ENCODE data around the gene PITX3.
"Not testable (repeated sequence)": the region's sequence is repeated elsewhere in the genome, so short reads cannot be mapped to it uniquely, and the experiment has no call there.

Gene PITX3

DNA sequence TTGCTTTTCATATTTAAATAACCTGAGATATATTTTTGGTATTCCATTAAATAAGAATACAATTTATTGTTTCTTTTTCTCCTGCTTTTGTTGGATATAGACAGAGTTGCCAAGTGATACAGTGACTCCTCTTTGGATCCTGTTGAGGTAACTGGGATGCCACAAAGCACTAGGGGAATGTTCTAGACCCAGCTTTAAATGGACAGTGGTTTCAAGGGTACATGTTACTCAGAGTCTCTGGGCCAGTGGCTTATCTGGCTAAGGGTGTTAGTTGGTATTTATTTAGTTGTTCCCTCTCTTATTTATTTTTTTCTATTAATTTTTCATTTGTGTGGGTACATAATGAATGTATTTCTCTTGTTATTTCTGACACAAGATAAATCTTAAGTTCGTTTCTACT lies 13.1 kb upstream of the PITX3 start:
- DNase-seq, result no peak

DNA sequence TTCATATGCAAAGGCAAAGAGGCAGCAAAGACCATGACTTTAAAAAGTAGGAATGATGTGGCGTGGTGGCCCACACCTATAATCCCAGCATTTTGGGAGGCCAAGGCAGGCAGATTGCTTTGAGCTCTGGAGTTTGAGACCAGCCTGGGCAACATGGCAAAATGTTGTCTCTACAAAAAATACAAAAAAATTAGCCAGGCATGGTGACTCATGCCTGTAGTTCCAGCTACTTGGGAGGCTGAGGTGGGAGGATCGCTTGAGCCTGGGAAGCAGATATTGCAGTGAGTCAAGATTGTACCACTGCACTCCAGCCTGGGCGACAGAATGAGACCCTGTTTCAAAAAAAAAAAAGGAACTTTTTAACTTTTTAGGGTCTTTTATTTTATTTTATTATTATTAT lies 11.2 kb upstream of the PITX3 start:
- DNase-seq, result not testable (repeated sequence)

DNA sequence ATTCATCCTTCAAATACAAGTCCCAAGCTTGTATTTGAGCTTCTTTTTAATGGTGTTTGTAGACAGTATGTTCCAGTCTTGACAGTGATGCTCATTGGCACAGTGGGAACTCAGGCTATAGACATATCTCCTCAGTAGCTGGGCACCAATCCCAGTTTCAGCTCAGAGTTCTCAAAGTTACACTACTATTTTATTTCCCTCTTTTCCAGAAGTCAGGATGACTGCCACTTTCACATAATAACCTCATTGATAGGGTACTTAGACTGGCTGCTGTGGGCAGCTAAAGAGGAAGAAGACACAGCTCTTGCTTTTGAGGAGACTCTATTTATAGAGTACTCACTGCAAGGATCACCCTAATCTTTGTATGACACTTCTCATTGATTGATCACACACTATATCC lies 6.4 kb upstream of the PITX3 start:
- DNase-seq, result no peak

DNA sequence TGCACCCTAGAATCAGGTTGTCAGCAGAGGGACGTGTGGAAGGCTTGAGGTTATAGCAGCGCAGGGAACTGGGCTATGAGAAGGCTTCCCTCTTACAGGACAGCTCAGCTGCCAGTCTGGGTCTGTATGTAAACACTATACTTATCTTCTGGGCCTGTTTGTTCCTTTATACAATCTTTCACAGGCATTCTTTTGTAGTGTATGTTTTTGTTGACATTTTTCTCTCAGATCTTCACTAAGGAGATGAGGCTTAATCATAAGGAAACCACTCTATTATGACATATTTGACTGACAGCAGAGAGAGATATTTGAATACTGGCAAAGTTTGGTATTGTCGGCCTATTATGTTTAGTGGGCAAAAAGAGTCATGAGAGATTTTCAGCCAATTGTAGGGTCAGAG lies 4.9 kb upstream of the PITX3 start:
- DNase-seq, result no peak

DNA sequence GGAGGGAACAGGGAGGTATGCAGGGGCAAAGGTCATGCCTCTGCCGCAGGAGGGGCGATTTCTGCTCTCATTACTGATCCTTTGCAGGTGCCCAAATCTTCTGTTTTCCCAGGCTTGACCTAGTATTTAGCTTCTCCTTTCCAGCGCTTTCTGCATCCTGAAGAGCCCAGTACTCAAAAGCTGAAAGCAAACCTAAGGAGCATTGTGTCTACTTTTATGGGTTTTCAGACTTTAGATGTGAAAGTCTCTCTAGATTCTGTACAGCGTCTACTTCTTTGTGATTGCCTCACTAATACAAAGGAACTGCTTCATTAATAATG lies 4.6 kb upstream of the PITX3 start:
- DNase-seq, result no peak

DNA sequence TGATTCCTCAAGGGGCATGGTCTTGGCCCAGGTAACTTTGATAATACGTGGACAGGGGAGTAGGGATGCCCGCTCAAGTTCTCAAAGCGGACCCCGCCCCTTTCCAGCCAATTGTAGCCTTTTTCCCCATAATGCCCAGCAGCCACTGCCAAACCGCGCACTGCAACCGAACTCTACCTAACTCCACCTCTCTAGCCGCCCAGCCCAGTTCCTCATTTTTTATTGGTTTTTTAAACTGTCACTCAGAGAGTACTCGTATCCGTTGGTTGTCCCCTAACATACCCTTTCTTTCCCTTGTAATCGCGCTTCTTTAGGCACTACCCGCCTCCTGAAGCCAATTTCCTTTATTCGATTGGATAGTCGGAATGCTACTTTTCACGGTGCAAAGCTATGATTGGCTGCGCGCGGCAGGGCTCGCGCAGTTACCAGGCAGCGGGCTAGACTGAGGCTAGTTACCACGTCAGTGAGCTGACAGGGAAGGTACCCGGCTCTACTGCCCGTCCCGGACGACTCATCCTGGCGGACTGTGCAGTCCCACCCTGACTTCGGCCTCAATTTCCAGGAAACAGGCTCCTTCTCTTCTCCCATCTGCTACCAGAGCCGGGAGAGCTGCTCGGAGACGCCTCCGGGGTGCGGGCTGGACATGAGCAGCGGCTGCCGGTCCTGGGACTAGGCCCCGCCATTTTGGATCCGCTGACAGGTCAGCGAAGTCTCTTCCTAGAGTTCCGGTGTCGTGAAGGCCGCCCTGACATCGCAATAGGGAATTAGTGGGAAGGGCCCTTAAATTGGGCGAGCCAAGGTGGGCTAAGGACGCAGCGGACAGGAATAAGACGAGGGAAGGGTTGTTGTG lies 4.0 kb upstream of the PITX3 start, which contains the start of gene GBF1:
Gene GBF1, plus strand, starts transcription at position 451 of the 850 bp plus-strand sequence. CDS start 13,407 bp downstream, outside the sequence.
- peak; percentile 100 for DNase-seq

DNA sequence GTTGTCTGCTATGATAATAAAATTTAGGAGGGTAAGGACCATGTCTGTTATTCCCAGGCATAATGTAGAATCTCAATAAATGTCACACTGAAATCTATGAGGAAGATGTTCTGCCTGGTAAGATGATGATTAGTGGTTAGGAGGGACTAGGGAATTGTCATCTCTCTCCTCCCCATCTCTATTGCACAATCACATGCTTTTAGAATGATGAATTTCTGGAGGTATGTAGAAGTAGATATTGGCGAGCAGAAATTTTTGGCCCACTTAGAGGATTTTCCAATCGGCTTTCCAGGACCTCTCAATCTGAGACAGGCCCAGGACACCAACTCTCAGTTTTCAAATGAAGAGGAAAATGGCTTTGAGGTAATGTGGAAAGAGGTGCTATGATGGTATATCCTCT lies 2.0 kb upstream of the PITX3 start:
- DNase-seq, result no peak

DNA sequence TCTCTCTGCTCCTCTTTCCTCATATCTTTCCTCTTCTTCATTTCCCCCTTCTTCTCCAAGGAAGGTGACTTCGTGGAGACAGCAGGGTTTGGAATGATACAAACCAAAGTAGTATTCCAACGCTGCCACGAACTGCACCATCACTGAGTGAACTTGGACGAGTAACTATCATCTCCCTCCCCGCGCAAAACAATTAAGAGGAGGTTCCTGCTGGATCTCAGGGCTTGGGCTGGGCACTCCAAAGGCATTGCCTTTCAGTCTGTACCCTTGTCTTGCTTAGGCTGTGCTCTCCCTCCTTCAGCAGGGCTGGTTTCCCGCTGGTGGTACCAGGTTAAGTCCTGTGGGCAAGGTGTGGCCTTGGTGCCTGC lies 790 bp upstream of the PITX3 start:
- no peak for DNase-seq

DNA sequence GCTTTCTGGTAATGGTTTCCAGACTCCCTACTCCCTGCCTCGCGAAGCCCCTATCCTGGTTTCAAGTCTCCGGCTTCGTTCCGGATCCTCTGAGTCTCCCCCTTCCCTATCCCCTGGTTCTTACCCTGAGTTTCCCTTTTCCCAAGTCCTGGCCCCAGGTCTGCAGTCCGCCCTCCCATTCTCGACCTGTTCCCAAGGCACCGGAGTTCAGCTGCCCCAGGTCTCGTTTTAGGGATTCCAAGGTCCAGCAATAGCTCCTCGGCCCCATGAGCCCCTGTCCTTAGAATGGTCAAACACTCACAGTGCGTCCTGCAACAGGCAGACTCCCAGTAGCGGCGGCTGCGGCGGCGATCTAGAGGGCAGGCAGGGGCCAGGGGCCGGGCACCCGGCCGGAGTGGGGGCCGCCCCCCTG lies 274 bp downstream of the PITX3 start:
- DNase-seq, result no peak

DNA sequence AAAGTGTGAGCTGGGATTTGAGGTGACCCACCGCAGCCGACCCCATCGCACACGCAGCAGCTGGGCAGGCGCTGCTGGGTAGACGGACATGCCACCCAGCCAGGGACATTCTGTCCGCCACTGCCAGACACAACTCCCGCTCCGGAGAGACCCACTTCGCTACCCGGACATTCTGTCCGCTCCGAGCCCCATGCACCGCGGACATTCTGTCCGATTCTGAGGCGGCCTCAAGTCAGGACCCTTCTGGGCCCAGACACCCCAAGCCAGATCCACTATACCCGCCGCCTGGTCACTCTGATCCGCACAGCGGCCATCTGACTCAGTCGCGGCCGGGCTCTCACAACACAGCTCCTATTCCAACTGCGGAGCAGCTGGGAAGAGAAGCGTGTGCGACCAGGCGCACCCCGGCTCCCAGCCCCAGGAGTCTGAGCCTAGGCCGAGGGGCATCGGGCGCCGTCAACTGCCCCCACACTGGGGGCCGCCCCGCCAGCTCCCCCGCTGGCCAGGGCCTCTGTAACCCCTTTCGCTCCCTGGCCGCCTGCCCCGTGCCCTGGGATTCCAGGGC lies 763 bp downstream of the PITX3 start:
- DNase-seq, result no peak

DNA sequence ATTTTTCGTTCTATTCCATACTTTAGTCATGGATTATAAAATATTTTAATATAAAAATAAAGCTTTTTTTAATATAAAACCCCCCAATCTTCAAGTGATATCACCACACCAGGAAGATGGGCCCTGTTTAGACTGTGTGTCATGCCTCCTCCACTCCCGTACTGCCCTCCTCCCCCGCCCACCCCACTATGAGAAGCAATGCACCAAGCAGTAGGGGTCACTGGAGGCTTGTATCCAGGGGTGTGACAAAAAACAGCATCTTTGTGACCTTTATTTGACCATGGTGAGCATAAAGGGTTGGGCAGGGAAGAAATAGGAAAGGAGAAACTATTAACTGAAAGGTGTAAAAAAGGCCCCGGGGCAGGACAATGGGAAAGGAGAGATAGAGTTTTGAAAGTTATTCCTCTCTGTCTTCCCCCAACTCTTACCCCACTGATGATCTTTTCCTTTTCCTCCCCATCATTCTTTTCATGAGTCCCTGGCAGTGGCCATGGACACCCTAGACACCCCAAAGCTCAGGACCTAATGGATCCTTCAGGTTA lies 3.5 kb downstream of the PITX3 start:
- DNase-seq, result no peak

DNA sequence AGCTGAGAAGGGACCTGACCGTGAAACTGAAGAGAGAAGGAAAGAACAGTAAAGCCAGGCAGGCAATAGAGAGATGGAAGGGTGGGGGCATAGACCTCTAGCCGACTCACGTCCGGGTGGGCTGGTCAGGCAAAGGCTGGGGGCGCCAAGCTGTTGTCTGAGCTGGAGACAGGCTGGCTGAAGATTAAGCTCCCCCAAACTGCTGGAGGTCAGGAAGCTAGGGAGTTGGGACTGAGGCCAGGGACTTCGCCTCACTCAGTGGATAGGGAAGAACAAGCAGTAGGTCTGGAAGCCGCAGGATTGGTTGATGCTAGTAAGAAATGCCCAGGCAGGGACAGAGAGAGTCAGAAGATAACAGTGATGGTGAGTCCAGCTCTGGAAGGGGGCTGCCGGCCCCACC lies 5.3 kb downstream of the PITX3 start:
- DNase-seq, result no peak

DNA sequence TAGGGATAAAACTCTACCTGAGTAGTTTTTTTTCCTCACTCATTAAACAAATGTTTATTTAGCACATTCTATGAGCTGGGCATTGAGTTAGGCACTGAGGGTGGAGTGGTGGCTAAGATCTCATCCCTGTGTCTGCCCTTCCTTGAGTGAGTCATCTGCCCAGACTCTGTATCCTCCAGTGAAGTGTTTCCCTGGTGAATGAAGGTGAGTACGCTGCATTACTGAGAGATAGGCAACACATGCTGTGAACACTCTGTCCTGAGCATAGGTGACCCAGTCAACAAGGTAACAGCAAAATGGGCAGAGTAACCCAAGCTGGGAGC lies 5.8 kb downstream of the PITX3 start:
- no peak for DNase-seq

DNA sequence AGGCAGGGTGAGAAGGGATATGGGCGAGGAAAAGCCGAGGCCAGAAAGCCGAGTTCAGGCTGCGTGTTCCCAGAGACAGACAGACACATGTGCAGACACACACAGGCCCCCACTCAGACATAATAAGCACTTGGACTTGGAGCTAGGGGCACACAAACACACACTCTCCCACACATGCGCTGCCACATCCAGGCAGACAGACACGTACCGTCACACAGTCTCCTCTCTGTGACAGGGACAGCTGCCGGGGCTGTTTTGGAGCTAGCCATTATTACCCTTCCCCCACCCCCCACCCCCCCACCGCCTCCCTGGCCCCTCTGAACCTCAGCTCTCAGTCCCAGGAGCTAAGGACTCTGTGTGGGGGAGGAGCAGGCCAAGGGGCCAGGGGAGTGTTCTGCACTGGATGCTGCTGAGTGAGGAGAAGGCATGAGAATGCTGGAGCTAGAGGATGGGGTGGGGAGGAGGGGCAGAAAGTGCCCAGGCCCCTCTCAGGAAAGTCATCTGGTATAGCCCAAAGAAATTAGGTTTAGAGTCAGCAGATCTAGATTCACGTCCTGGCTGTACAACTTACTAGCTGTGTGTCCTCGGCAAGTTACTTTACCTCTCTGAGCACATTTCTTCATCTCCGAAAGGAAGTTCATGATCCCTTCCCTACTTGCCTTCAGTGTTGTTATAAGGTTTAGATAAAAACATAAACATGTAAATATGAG lies 6.3 kb downstream of the PITX3 start:
- DNase-seq, result no peak

DNA sequence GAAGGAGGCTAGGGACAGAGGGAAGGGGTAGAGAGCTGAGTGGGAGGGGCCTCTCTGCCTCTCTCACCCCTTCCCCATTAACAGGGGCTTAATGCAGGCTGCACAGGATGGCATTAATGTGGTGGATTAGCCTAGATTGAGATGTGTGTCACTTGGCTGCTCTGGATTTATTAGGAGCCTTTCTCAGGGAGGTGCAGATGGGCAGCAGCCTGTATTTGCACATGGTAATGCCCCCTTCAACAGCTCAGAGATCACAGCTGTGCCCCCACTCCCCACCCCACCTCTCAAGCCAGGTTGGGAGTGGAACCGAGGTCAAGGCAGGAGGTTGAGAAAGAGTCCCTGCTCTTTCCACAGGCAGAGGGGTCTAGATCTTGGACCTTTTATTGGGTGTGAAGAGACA lies 7.3 kb downstream of the PITX3 start:
- no peak for DNase-seq

DNA sequence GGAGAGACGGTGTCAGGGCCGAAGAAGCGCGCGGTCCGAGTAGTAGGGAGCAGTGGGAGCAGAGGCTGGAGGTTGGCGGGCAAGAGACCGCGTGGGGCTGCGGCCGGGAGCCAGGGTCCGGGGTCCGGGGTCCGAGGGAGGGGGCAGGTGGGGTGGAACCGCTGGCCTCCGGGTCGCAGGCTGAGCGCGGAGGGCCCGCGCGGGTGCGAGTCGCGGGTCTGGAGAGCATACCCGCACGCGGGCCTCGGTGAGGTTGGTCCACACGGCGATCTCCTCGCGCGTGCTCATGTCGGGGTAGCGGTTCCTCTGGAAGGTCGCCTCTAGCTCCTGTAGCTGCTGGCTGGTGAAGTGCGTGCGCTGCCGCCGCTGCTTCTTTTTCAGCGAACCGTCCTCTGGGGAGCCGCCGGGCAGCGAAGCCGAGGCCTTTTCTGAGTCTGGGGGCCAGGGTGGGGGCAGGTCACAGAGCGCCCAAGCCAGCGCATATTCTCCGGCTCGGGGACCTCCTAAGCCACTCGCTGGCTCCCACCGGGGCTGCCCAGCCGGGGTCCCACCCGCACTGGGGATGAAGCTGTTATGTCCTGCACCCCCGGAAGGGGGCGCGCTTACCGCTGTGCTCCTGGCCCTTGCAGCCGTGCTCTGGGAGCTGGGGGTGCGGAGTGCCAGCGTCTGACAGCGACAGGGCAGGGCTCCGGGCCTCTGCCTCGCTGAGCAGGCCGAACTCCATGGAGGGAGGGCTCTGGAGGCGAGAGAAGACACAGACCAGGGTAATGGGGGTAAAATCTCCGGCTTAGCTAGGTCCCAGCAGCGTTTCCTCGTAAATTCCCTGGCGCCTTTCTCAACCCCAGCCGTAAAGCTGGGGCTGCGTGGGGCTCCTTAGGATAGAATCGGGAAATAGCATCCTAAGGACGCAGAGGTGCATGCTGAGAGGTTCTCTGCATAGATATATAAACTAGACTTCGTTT lies 9.7 kb downstream of the PITX3 start:
- DNase-seq, result peak; percentile 64

DNA sequence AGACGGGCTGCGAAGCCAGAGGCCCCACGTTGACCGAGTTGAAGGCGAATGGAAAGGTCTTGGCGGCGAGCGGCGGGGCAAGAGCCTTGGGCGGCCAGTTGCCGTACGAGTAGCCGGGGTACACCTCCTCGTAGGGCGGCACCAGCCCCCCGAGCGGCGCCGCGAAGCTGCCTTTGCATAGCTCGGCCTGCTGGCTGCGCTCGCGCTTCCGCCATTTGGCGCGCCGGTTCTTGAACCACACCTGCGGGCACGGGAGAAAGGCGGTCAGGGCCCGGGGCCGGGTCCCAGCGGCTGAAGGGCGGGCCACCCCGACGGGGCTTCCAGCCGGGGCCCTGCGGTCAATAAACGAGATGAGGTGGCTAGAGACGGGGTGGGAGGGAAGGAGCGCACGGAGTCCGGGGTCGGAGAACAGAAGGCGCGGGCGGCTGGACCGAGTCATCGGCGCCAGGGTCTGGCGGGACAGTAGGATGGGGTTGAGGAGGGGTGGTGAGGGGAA lies 10.4 kb downstream of the PITX3 start:
- no peak for DNase-seq

DNA sequence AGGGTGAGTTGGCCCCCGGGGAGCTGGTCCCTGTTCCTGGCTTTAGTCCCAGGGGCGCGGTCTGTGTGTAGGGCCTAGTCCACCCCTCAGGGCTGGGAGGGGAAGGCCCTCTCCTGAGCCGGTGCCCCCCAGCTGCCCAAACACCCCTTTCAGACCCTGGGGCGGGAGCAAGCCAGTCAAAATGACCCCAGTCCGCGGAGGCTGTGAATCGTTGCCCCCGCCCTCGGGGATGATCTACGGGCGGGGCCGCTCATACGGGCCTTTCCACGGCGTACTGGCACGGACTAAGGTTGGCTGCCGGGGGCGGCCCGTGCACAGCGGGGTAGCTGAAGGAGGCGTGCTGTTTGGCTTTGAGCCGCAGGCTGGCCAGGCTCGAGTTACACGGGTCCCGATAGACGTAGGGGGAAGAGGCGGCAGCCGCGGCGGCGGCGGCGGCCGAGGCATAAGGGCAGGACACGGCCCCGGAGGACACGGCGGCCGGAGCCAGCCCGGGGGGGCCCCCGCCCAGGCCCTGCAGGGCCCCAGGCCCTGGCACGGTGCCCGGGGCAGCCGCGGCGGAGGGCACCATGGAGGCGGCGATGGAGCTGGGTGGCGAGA lies 10.9 kb downstream of the PITX3 start:
- no peak for DNase-seq

DNA sequence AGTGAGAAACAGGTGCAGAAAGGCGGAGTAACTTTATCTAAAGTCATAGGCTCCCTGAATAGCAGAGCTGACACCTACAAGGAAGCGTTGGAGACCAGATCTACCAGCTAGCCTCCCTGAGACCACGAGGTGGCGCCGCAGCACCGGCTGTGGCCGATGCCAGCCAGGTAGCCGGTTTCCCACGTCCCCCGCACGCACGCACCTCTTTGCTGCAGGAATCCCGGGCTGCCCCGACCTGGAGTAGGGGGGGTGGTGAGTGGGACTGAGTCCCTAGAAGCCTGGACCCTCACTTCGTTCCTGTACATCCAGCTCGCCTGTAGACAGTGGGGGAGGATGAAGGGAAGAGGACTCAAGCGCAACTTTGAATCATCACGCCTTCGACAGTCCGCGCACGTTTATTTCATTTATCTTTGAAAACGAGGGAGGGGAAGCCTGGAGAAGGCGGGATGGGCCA lies 11.5 kb downstream of the PITX3 start:
- peak; percentile 89 for DNase-seq

DNA sequence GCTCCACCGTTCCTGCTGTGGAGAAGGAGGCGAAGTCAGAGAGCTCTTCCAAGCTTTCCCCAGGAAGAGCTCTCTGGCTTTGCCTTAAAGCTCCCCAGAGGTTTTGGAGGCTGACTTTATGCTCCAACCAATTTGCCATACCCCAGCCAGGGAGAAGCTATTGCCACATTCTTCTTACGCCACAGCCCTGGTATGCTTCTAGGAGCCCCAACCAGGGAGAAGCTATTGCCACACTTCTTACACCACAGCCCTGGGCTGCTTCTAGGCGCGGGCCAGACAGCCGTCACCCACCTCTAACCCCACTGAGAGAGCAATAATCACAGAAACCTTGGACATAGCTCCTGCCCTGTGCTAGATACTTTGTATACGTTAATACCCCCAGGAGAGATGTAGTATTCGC lies 14.3 kb downstream of the PITX3 start:
- no peak for DNase-seq

DNA sequence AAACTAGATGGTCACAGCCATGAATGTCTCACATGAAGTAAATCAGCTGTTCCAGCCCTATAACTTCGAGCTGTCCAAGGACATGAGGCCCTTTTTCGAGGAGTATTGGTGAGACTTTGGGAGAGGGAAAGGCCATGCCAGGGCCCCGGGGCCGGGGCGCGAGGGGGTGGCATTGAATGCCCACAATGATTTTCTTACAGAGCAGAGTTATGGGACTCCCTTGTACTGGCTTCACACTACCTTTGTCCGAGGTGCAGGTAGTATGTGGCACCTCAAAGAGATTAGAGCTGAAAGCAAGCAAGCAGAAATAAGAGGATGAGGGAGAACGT lies 14.8 kb downstream of the PITX3 start:
- DNase-seq, result no peak
